ENCODE measurements around the gene FHL1.
"Not testable (repeated sequence)": the region's sequence is repeated elsewhere in the genome, so short reads cannot be mapped to it uniquely, and the experiment has no call there.

The FHL1 gene

GRCh38 chrX:136211766-136212556, 64.6 kb downstream of the FHL1 start:
- DNase-seq = no peak

GRCh38 chrX:136212557-136213111, 65.3 kb downstream of the FHL1 start:
- no peak for DNase-seq

- no peak for DNase-seq
Measured at GRCh38 chrX:136214551-136214950, 67.2 kb downstream of the FHL1 start.

- no peak for DNase-seq
Measured at GRCh38 chrX:136215559-136215958, 68.2 kb downstream of the FHL1 start.

- no peak for DNase-seq
Measured at GRCh38 chrX:136219893-136220292, 72.6 kb downstream of the FHL1 start.

- DNase-seq = no peak
Measured at GRCh38 chrX:136220540-136220939, 73.2 kb downstream of the FHL1 start.

GRCh38 chrX:136220951-136221350, 73.6 kb downstream of the FHL1 start:
- no peak for DNase-seq

- no peak for DNase-seq
Measured at GRCh38 chrX:136221851-136222513, 74.6 kb downstream of the FHL1 start.

GRCh38 chrX:136227074-136227473, 79.7 kb downstream of the FHL1 start:
- DNase-seq = no peak

- DNase-seq = no peak
Measured at GRCh38 chrX:136227948-136228838, 80.9 kb downstream of the FHL1 start.

- DNase-seq = no peak
Measured at GRCh38 chrX:136228839-136229207, 81.5 kb downstream of the FHL1 start.

GRCh38 chrX:136237074-136237473, 89.7 kb downstream of the FHL1 start:
- no peak for DNase-seq

- not testable (repeated sequence) for DNase-seq
Measured at GRCh38 chrX:136237849-136238248, 90.5 kb downstream of the FHL1 start.

GRCh38 chrX:136246201-136246600, 98.9 kb downstream of the FHL1 start:
- DNase-seq = no peak

GRCh38 chrX:136250191-136251040, 103.1 kb downstream of the FHL1 start:
- DNase-seq = no peak

- no peak for DNase-seq
Measured at GRCh38 chrX:136251041-136251991, 104.0 kb downstream of the FHL1 start, which contains the start of gene MAP7D3. MAP7D3 (minus strand) TSS chrX:136251400; CDS start chrX:136251358, 42 bp downstream.

- DNase-seq = no peak
Measured at GRCh38 chrX:136255541-136255940, 108.2 kb downstream of the FHL1 start.

- DNase-seq = no peak
Measured at GRCh38 chrX:136256026-136256425, 108.7 kb downstream of the FHL1 start.

GRCh38 chrX:136258951-136259350, 111.6 kb downstream of the FHL1 start:
- no peak for DNase-seq

- no peak for DNase-seq
Measured at GRCh38 chrX:136259543-136259942, 112.2 kb downstream of the FHL1 start.

- DNase-seq = no peak
Measured at GRCh38 chrX:136260776-136261175, 113.4 kb downstream of the FHL1 start.

All from NCI-H187 treated with DMSO at 0.1 percent for 48 hours (cell line).